GM19238 (cell line): Measurements from ENCODE around the gene SLC39A7.

ENCODE experiments used
- DNase-seq: peaks from one replicate; pipeline ENCODE4 v3.0.0; 2011; ENCODE audit warnings: low spot score; ENCODE audit not compliant: insufficient read length

The SLC39A7 gene

GRCh38 chr6:33204415-33205190 is 3.9 kb downstream of the SLC39A7 start, which contains the start of gene HSD17B8:
TSS of gene HSD17B8 (plus strand) at chr6:33204655. CDS start at chr6:33204669, 14 bp downstream.
- DNase-seq: peak; percentile 94

GRCh38 chr6:33205191-33206026 is 4.7 kb downstream of the SLC39A7 start:
- DNase-seq: peak; percentile 12

GRCh38 chr6:33206027-33206863 is 5.6 kb downstream of the SLC39A7 start:
- peak; percentile 1 for DNase-seq

- DNase-seq: peak; percentile 2
These were observed 6.3 kb downstream of the SLC39A7 start for GRCh38 chr6:33206864-33207551.

- DNase-seq: no peak
These were observed 7.0 kb downstream of the SLC39A7 start for GRCh38 chr6:33207552-33208090.

GRCh38 chr6:33208091-33208967 is 7.7 kb downstream of the SLC39A7 start, which contains the start of gene RING1:
TSS of gene RING1 (plus strand) at chr6:33208500. CDS start at chr6:33208823, 323 bp downstream.
- peak; percentile 92 for DNase-seq

- no peak for DNase-seq
These were observed 9.2 kb downstream of the SLC39A7 start for GRCh38 chr6:33209856-33210255.

GRCh38 chr6:33211136-33211535 is 10.5 kb downstream of the SLC39A7 start:
- DNase-seq: no peak

GRCh38 chr6:33211666-33212422 is 11.2 kb downstream of the SLC39A7 start:
- no peak for DNase-seq

- no peak for DNase-seq
These were observed 12.1 kb downstream of the SLC39A7 start for GRCh38 chr6:33212857-33213165.

- no peak for DNase-seq
These were observed 12.7 kb downstream of the SLC39A7 start for GRCh38 chr6:33213166-33213988.

- no peak for DNase-seq
These were observed 13.3 kb downstream of the SLC39A7 start for GRCh38 chr6:33213989-33214335.

GRCh38 chr6:33215271-33216116 is 14.8 kb downstream of the SLC39A7 start:
- DNase-seq: no peak

GRCh38 chr6:33216117-33216649 is 15.5 kb downstream of the SLC39A7 start:
- DNase-seq: no peak

GRCh38 chr6:33217246-33217645 is 16.6 kb downstream of the SLC39A7 start:
- DNase-seq: no peak

- no peak for DNase-seq
These were observed 17.0 kb downstream of the SLC39A7 start for GRCh38 chr6:33217681-33218080.
